Esophagus muscularis mucosa (tissue), 3 donors: ENCODE measurements around the gene VSTM5.

Experiments
- CTCF ChIP-seq, 3 experiments: fragments of 200-600 bp in 2 of 3; fragments of 450-650 bp in 1 of 3; sonication (generic) in 2 of 3; IDR thresholded peaks; one replicate each; pipeline ENCODE4 v1.5.1; 2017 to 2019; ENCODE audit warnings: antibody characterized with exemption in 3 of 3, mild to moderate bottlenecking in 2 of 3, moderate library complexity in 1 of 3
- POLR2A ChIP-seq: fragments of 450-650 bp; IDR thresholded peaks from one replicate; pipeline ENCODE4 v1.6.1; 2017; ENCODE audit warnings: antibody characterized with exemption, moderate library complexity, mild to moderate bottlenecking, low read depth

GRCh38 chr11:93841446-93841845 is 9.0 kb downstream of the VSTM5 start:
- no peak for TF ChIP-seq POLR2A
- no peak for TF ChIP-seq CTCF (IDR thresholded peaks at IDR 0.05)
